Measurements from ENCODE around the gene SMYD3.

Gene SMYD3

GRCh38 chr1:246141306-246141705 is 365.8 kb downstream of the SMYD3 start:
- no peak for TF ChIP-seq EZH2 (optimal IDR thresholded peaks at IDR 0.05; ENCODE audit: low read depth, low read length)
- TF ChIP-seq EZH2phosphoT487 (IDR thresholded peaks at IDR 0.05; ENCODE audit: low read length), result no peak
- TF ChIP-seq, protein P1, sequence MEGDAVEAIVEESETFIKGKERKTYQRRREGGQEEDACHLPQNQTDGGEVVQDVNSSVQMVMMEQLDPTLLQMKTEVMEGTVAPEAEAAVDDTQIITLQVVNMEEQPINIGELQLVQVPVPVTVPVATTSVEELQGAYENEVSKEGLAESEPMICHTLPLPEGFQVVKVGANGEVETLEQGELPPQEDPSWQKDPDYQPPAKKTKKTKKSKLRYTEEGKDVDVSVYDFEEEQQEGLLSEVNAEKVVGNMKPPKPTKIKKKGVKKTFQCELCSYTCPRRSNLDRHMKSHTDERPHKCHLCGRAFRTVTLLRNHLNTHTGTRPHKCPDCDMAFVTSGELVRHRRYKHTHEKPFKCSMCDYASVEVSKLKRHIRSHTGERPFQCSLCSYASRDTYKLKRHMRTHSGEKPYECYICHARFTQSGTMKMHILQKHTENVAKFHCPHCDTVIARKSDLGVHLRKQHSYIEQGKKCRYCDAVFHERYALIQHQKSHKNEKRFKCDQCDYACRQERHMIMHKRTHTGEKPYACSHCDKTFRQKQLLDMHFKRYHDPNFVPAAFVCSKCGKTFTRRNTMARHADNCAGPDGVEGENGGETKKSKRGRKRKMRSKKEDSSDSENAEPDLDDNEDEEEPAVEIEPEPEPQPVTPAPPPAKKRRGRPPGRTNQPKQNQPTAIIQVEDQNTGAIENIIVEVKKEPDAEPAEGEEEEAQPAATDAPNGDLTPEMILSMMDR (IDR thresholded peaks at IDR 0.05; ENCODE audit: low read length), result no peak
- Histone ChIP-seq H3K4me1 (ENCODE audit: low read length) (no peaks in the 10 kb centered on the region), H3K4me3 (ENCODE audit: low read length) (no peak overlapping the region), H3F3A (ENCODE audit: insufficient read depth, low read length) (no peaks in the 10 kb centered on the region), H2AFZ (ENCODE audit: low read length) (no peak overlapping the region), H3K79me2 (ENCODE audit: low read length) (no peaks in the 10 kb centered on the region), H3K9me2 (replicated peaks; ENCODE audit: insufficient read depth, low read length) (no peaks in the 10 kb centered on the region), H3K9me3 (replicated peaks; ENCODE audit: insufficient read depth, low read length) (no peaks in the 10 kb centered on the region), H4K20me1 (ENCODE audit: insufficient read depth, low read length) (no peaks in the 10 kb centered on the region), H3K4me2 (ENCODE audit: low read depth, low read length) (no peak overlapping the region), H3K27ac (ENCODE audit: low read length) (no peak overlapping the region), H3K36me3 (replicated peaks; ENCODE audit: insufficient read depth, low read length) (no peaks in the 10 kb centered on the region), H3K27me3 (replicated peaks; ENCODE audit: insufficient read depth, low read length) (no peaks in the 10 kb centered on the region), H3K9ac (ENCODE audit: low read length) (no peak overlapping the region)
- DNase-seq, result no peak

DNA sequence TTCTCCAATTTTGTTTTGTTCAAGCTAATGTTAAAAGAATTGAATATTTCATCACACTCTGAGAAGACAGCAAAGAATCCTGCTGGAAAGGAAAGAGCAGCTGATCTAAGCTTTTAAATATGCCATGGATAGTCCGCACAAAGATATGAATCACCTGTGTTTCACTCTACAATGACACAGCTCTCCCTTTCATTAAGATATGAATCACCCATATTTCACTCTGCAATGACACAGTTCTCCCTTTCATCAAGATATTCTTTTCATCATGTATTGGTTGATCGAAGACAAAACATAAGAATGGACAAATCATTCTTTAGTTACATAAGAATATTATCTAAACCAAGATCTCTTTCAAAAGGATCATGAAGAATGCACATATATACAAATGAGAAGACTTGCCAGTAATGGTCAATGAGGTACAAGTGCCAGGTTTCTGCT is 367.3 kb downstream of the SMYD3 start:
- no peaks in the 10 kb centered on the region for H3K79me2 ChIP-seq (ENCODE audit: low read length)
- H3K4me1 ChIP-seq (ENCODE audit: low read length), result no peaks in the 10 kb centered on the region
- H3K27ac ChIP-seq (ENCODE audit: low read length), result no peak overlapping the region
- H2AFZ ChIP-seq (ENCODE audit: low read length), result no peak overlapping the region
- H3K4me2 ChIP-seq (ENCODE audit: low read depth, low read length), result no peak overlapping the region
- no peaks in the 10 kb centered on the region for H3K36me3 ChIP-seq (replicated peaks; ENCODE audit: insufficient read depth, low read length)
- no peak overlapping the region for H3K4me3 ChIP-seq (ENCODE audit: low read length)
- no peaks in the 10 kb centered on the region for H4K20me1 ChIP-seq (ENCODE audit: insufficient read depth, low read length)
- no peaks in the 10 kb centered on the region for H3K27me3 ChIP-seq (replicated peaks; ENCODE audit: insufficient read depth, low read length)
- no peaks in the 10 kb centered on the region for H3K9me2 ChIP-seq (replicated peaks; ENCODE audit: insufficient read depth, low read length)
- no peaks in the 10 kb centered on the region for H3F3A ChIP-seq (ENCODE audit: insufficient read depth, low read length)
- TF ChIP-seq EZH2phosphoT487 (IDR thresholded peaks at IDR 0.05; ENCODE audit: low read length), result no peak
- TF ChIP-seq, protein P1 (IDR thresholded peaks at IDR 0.05; ENCODE audit: low read length), result no peak
- no peak for TF ChIP-seq EZH2 (optimal IDR thresholded peaks at IDR 0.05; ENCODE audit: low read depth, low read length)
- no peaks in the 10 kb centered on the region for H3K9me3 ChIP-seq (replicated peaks; ENCODE audit: insufficient read depth, low read length)
- DNase-seq, result no peak
- no peak overlapping the region for H3K9ac ChIP-seq (ENCODE audit: low read length)

- no peaks in the 10 kb centered on the region for H3K9me2 ChIP-seq (replicated peaks; ENCODE audit: insufficient read depth, low read length)
- no peaks in the 10 kb centered on the region for H4K20me1 ChIP-seq (ENCODE audit: insufficient read depth, low read length)
- H3K9me3 ChIP-seq (replicated peaks; ENCODE audit: insufficient read depth, low read length), result no peaks in the 10 kb centered on the region
- TF ChIP-seq, protein P1 (IDR thresholded peaks at IDR 0.05; ENCODE audit: low read length), result no peak
- TF ChIP-seq EZH2phosphoT487 (IDR thresholded peaks at IDR 0.05; ENCODE audit: low read length) (no peak), EZH2 (optimal IDR thresholded peaks at IDR 0.05; ENCODE audit: low read depth, low read length) (no peak)
- H2AFZ ChIP-seq (ENCODE audit: low read length), result no peak overlapping the region
- H3F3A ChIP-seq (ENCODE audit: insufficient read depth, low read length), result no peaks in the 10 kb centered on the region
- H3K27me3 ChIP-seq (replicated peaks; ENCODE audit: insufficient read depth, low read length), result no peaks in the 10 kb centered on the region
- H3K36me3 ChIP-seq (replicated peaks; ENCODE audit: insufficient read depth, low read length), result no peaks in the 10 kb centered on the region
- no peaks in the 10 kb centered on the region for H3K79me2 ChIP-seq (ENCODE audit: low read length)
- H3K4me1 ChIP-seq (ENCODE audit: low read length), result no peaks in the 10 kb centered on the region
- no peak for DNase-seq
- no peak overlapping the region for H3K4me2 ChIP-seq (ENCODE audit: low read depth, low read length)
- no peak overlapping the region for H3K9ac ChIP-seq (ENCODE audit: low read length)
- H3K27ac ChIP-seq (ENCODE audit: low read length), result no peak overlapping the region
- H3K4me3 ChIP-seq (ENCODE audit: low read length), result no peak overlapping the region
These were observed 368.3 kb downstream of the SMYD3 start for GRCh38 chr1:246138781-246139180.
